Smooth muscle cell (in vitro differentiated cells): ENCODE results near the gene APLNR. TPM values are rescaled to one million over a fixed set of nuclear protein-coding genes. Genes with fewer than 3 reads are reported as not detected.
A peak's percentile ranks its signal among the peaks of the same experiment; 100 is the strongest.

Experiments
- DNase-seq: peaks from one replicate; lab custom pipeline; 2025; ENCODE audit not compliant: unreplicated experiment; lab: John Stamatoyannopoulos, UW
- H2AFZ ChIP-seq: fragments of 200-600 bp; sonication (generic); 2 replicates; pipeline ENCODE4 v1.6.0; 2016; ENCODE audit warnings: antibody characterized with exemption, low read depth, mild to moderate bottlenecking
- H3F3A ChIP-seq: fragments of 200-600 bp; sonication (generic); 2 replicates; pipeline ENCODE4 v1.6.0; 2017; ENCODE audit warnings: antibody characterized with exemption, low read depth
- H3K27ac ChIP-seq: fragments of 200-600 bp; sonication (generic); 2 replicates; pipeline ENCODE4 v1.5.1; 2016; ENCODE audit warnings: low read depth, mild to moderate bottlenecking
- H3K27me3 ChIP-seq: fragments of 200-600 bp; sonication (generic); 2 replicates; pipeline ENCODE4 v1.6.1; 2016; ENCODE audit warnings: low read depth, mild to moderate bottlenecking
- H3K36me3 ChIP-seq: fragments of 200-600 bp; sonication (generic); 2 replicates; pipeline ENCODE4 v1.5.1; 2016; ENCODE audit warnings: low read depth
- H3K4me1 ChIP-seq: fragments of 200-600 bp; sonication (generic); 2 replicates; pipeline ENCODE4 v1.5.1; 2016; ENCODE audit warnings: low read depth
- H3K4me2 ChIP-seq: fragments of 200-600 bp; sonication (generic); 2 replicates; pipeline ENCODE4 v1.6.0; 2016; ENCODE audit warnings: mild to moderate bottlenecking
- H3K4me3 ChIP-seq: fragments of 200-600 bp; sonication (generic); 2 replicates; pipeline ENCODE4 v1.5.1; 2016; ENCODE audit warnings: mild to moderate bottlenecking
- H3K79me2 ChIP-seq: fragments of 200-600 bp; sonication (generic); 2 replicates; pipeline ENCODE4 v1.6.0; 2016; ENCODE audit warnings: low read depth, mild to moderate bottlenecking
- H3K9ac ChIP-seq: fragments of 200-600 bp; sonication (generic); 2 replicates; pipeline ENCODE4 v1.6.0; 2016; ENCODE audit warnings: low read depth
- H3K9me3 ChIP-seq: fragments of 200-600 bp; sonication (generic); replicated peaks from 2 replicates; pipeline ENCODE4 v1.5.1; 2016; ENCODE audit warnings: low read depth
- H4K20me1 ChIP-seq: fragments of 200-600 bp; sonication (generic); 2 replicates; pipeline ENCODE4 v1.6.0; 2016; ENCODE audit warnings: low read depth
- WGBS: methylation state at CpG from one replicate; pipeline ENCODE4 v1.1.7; 2016; ENCODE audit warnings: low lambda C conversion rate; 5-methylcytosine and 5-hydroxymethylcytosine counted together
- polyA plus RNA-seq: library from polyadenylated mRNA; unstranded; fragments of >200 nt; fragmentation: Nextera tagmentation; extraction: Ambion mirVana; gene quantifications from 2 replicates; pipeline ENCODE4 v1.2.1, GENCODE V29; 2016
- total RNA-seq: library from RNA; depleted of rRNA; stranded (reverse); fragments of >200 nt; gene quantifications from 2 replicates; pipeline ENCODE4 v1.2.3, GENCODE V29; 2014
- TF ChIP-seq, protein P1 (sequence below): fragments of 200-600 bp; sonication (generic); IDR thresholded peaks from 2 replicates; pipeline ENCODE4 v1.5.1; 2017; ENCODE audit warnings: borderline replicate concordance, mild to moderate bottlenecking, antibody characterized with exemption; ENCODE audit not compliant: insufficient read depth, poor library complexity, severe bottlenecking

The APLNR gene
- total and polyA plus RNA-seq, 2 experiments from 2014 or later, result 103 to 214 TPM

DNA sequence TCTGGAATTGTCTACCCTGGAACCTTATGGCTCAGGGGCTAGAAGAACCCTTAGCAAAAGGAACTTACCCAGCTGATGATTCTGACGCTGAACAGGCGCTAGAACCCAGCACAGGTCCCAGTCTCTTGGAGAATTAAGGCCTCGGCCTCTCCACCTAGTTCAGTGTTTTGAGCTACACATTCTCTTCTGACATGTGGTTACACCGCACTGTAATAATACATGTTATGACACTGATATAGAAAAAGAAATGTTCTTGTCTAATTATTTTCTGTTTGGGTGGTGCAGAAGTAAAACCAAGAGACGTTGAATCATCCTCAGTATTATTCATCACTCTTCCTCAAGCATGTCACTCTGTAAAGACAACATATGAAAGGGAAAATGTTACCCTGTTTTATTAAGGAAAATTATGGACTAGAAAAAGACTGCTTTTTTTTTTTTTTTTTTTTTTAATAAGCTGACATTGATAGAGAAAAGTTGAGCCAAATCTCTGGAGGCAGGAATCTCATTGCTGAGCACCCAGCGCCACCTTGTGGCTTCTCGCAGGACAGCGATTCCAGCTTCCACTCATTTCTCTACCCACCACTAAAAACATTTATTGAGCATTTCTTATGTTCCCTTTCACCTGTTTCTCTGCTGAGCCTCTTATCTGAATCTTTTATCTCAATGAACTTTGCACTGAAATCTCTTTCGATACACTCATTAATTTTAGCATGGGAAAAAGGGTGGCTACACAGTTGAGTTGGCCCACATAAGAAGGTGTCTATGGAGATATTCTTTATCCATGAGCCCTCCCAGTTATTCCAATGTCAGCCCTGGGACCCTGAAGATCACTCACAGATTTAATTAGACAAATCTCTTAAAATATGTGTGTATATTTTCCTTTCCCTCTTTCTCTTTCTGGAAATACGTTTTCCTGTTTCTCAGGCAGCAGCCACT, 12.6 kb upstream of the APLNR start:
- DNase-seq, result peak; percentile 8
- no peaks in the 10 kb centered on the region for H3K79me2 ChIP-seq
- H2AFZ ChIP-seq, result peak overlapping the region; percentile 63
- no peak overlapping the region for H3K9ac ChIP-seq
- H3K27me3 ChIP-seq, result no peaks in the 10 kb centered on the region
- H3K4me1 ChIP-seq, result peaks cover 9% of the 10 kb centered on the region
- H3K36me3 ChIP-seq, result no peaks in the 10 kb centered on the region
- no peaks in the 10 kb centered on the region for H3K9me3 ChIP-seq
- peaks cover 7% of the 10 kb centered on the region for H3F3A ChIP-seq
- TF ChIP-seq, protein P1, sequence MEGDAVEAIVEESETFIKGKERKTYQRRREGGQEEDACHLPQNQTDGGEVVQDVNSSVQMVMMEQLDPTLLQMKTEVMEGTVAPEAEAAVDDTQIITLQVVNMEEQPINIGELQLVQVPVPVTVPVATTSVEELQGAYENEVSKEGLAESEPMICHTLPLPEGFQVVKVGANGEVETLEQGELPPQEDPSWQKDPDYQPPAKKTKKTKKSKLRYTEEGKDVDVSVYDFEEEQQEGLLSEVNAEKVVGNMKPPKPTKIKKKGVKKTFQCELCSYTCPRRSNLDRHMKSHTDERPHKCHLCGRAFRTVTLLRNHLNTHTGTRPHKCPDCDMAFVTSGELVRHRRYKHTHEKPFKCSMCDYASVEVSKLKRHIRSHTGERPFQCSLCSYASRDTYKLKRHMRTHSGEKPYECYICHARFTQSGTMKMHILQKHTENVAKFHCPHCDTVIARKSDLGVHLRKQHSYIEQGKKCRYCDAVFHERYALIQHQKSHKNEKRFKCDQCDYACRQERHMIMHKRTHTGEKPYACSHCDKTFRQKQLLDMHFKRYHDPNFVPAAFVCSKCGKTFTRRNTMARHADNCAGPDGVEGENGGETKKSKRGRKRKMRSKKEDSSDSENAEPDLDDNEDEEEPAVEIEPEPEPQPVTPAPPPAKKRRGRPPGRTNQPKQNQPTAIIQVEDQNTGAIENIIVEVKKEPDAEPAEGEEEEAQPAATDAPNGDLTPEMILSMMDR, result peak; percentile 90
- peak overlapping the region; percentile 64 for H3K4me2 ChIP-seq
- no peak overlapping the region for H3K4me3 ChIP-seq
- H4K20me1 ChIP-seq, result no peaks in the 10 kb centered on the region
- peak overlapping the region; percentile 44 for H3K27ac ChIP-seq
- 21% methylated on average over 10 of the region's 10 CpGs for WGBS

- H3K4me3 ChIP-seq, result no peak overlapping the region
- no peak overlapping the region for H3K9ac ChIP-seq
Measured at GRCh38 chr11:57248780-57249383, 11.8 kb upstream of the APLNR start.

GRCh38 chr11:57244911-57245310, 7.9 kb upstream of the APLNR start:
- no peaks in the 10 kb centered on the region for H3K27me3 ChIP-seq
- no peak overlapping the region for H3K4me2 ChIP-seq
- no peak for DNase-seq
- H3K27ac ChIP-seq, result no peak overlapping the region
- H3F3A ChIP-seq, result peaks cover 8% of the 10 kb centered on the region
- H4K20me1 ChIP-seq, result no peaks in the 10 kb centered on the region
- no peak overlapping the region for H2AFZ ChIP-seq
- WGBS, result 87% methylated on average over 3 of the region's 3 CpGs
- TF ChIP-seq, protein P1, result no peak
- H3K36me3 ChIP-seq, result no peaks in the 10 kb centered on the region
- no peak overlapping the region for H3K4me3 ChIP-seq
- no peaks in the 10 kb centered on the region for H3K9me3 ChIP-seq
- peaks cover 24% of the 10 kb centered on the region for H3K4me1 ChIP-seq
- H3K9ac ChIP-seq, result no peak overlapping the region
- no peaks in the 10 kb centered on the region for H3K79me2 ChIP-seq

More at GRCh38 chr11:57248780-57249383, 11.8 kb upstream of the APLNR start:
- peaks cover 9% of the 10 kb centered on the region for H3K4me1 ChIP-seq
- H2AFZ ChIP-seq, result peak overlapping the region; percentile 63
- peak overlapping the region; percentile 44 for H3K27ac ChIP-seq
- no peaks in the 10 kb centered on the region for H3K27me3 ChIP-seq
- H4K20me1 ChIP-seq, result no peaks in the 10 kb centered on the region
- WGBS, result 31% methylated on average over 9 of the region's 9 CpGs
- H3K4me2 ChIP-seq, result peak overlapping the region; percentile 55
- peak; percentile 20 for DNase-seq
- no peaks in the 10 kb centered on the region for H3K9me3 ChIP-seq
- TF ChIP-seq, protein P1, result peak; percentile 73
- H3F3A ChIP-seq, result peaks cover 7% of the 10 kb centered on the region
- no peaks in the 10 kb centered on the region for H3K36me3 ChIP-seq
- H3K79me2 ChIP-seq, result no peaks in the 10 kb centered on the region
